Measurements from ENCODE around the gene ABAT. TPM values are rescaled to one million over a fixed set of nuclear protein-coding genes. Genes with fewer than 3 reads are reported as not detected.

Gene ABAT
- total and polyA plus RNA-seq, 4 donors, result 4.4 to 14.0 (median 7.1) TPM

GRCh38 chr16:8627456-8627855, 47.0 kb upstream of the ABAT start:
- Histone ChIP-seq H3K36me3 (ENCODE audit: control insufficient read depth in 4 of 4, insufficient read depth in 4 of 4, low read length in 4 of 4) (peaks cover 23 to 58% (median 48%) of the 10 kb centered on the region in 4 donors), H3K9ac (ENCODE audit: insufficient read depth in 1 of 2, low read length in 2 of 2) (no peak overlapping the region), H3K4me1 (ENCODE audit: control insufficient read depth in 5 of 5, insufficient read depth in 5 of 5, low read length in 5 of 5) (peaks cover 0 to 12% (median 5%) of the 10 kb centered on the region in 5 donors), H3K4me3 (no peak overlapping the region), H3K27me3 (ENCODE audit: control insufficient read depth in 3 of 3, insufficient read depth in 3 of 3, low read length in 2 of 3) (no peaks in the 10 kb centered on the region), H3K27ac (ENCODE audit: low read depth in 1 of 2, low read length in 1 of 2) (no peak overlapping the region), H3K9me3 (ENCODE audit: control insufficient read depth in 4 of 4, insufficient read depth in 3 of 4, low read length in 3 of 4) (no peaks in the 10 kb centered on the region)
- 83 to 95% methylated on average over 4 of the region's 4 CpGs for WGBS, 2 donors
- no peak for TF ChIP-seq CTCF (IDR thresholded peaks at IDR 0.05; ENCODE audit: control extremely low read depth, extremely low read depth)
- DNase-seq, result no peak
- no peak for ATAC-seq (ENCODE audit: insufficient read depth, low FRiP score)

DNA sequence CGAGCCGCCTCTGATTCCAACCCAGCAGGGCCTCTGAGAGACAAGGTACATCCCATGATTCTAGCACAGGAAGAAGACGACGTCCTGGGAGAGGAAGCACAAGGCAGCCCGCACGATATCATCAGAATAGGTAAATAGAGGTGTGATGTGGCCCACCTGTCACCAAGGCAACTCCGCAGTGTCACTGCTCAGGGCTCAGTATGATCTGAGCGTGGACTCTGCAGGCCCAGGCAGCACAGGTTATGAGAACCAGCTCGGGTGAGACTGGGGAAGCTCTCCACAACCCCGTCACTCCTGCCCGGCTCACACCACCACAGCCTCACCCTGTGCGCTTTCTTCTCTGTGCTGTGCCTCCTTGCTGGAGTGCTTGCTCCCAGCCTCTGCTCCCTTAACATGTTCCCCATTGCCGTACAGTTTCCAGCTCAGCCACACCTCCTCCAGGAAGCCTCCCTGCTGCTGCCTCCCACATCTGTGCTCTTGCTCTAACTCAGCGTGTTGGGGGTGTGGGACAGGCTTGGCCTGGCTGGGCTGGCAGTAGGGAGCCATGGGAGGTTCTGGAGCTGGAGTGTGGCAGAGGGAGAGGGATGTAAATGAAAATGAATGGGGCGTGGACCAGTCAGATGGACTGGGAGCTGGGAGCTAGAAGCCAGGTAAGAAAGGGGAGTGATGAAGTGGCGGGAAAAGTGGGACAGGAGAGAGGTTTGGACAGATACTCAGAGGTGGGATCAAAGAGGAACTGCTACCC, 45.3 kb upstream of the ABAT start:
- peaks cover 27 to 63% (median 55%) of the 10 kb centered on the region in 4 donors for H3K36me3 ChIP-seq (ENCODE audit: control insufficient read depth in 4 of 4, insufficient read depth in 4 of 4, low read length in 4 of 4)
- ATAC-seq (ENCODE audit: insufficient read depth, low FRiP score), result no peak
- no peak overlapping the region for H3K27ac ChIP-seq (ENCODE audit: low read depth in 1 of 2, low read length in 1 of 2)
- WGBS, 2 donors, result 96% methylated on average over 16 of the region's 16 CpGs
- H3K4me3 ChIP-seq, result no peak overlapping the region
- no peak for TF ChIP-seq CTCF (IDR thresholded peaks at IDR 0.05; ENCODE audit: control extremely low read depth, extremely low read depth)
- no peaks in the 10 kb centered on the region for H3K9me3 ChIP-seq (ENCODE audit: control insufficient read depth in 4 of 4, insufficient read depth in 3 of 4, low read length in 3 of 4)
- no peak overlapping the region for H3K9ac ChIP-seq (ENCODE audit: insufficient read depth in 1 of 2, low read length in 2 of 2)
- no peaks in the 10 kb centered on the region for H3K4me1 ChIP-seq (ENCODE audit: control insufficient read depth in 5 of 5, insufficient read depth in 5 of 5, low read length in 5 of 5)
- no peaks in the 10 kb centered on the region for H3K27me3 ChIP-seq (ENCODE audit: control insufficient read depth in 3 of 3, insufficient read depth in 3 of 3, low read length in 2 of 3)
- no peak for DNase-seq

- H3K4me1 ChIP-seq (ENCODE audit: control insufficient read depth in 5 of 5, insufficient read depth in 5 of 5, low read length in 5 of 5), result no peaks in the 10 kb centered on the region
- H3K27me3 ChIP-seq (ENCODE audit: control insufficient read depth in 3 of 3, insufficient read depth in 3 of 3, low read length in 2 of 3), result no peaks in the 10 kb centered on the region
- no peak overlapping the region for H3K9ac ChIP-seq (ENCODE audit: insufficient read depth in 1 of 2, low read length in 2 of 2)
- H3K27ac ChIP-seq (ENCODE audit: low read depth in 1 of 2, low read length in 1 of 2), result no peak overlapping the region
- ATAC-seq (ENCODE audit: insufficient read depth, low FRiP score) (no peak), DNase-seq (no peak)
- H3K9me3 ChIP-seq (ENCODE audit: control insufficient read depth in 4 of 4, insufficient read depth in 3 of 4, low read length in 3 of 4), result no peaks in the 10 kb centered on the region
- TF ChIP-seq CTCF (IDR thresholded peaks at IDR 0.05; ENCODE audit: control extremely low read depth, extremely low read depth), result no peak
- WGBS, 2 donors, result 90 to 91% methylated on average over 11 of the region's 11 CpGs
- no peak overlapping the region for H3K4me3 ChIP-seq
- H3K36me3 ChIP-seq (ENCODE audit: control insufficient read depth in 4 of 4, insufficient read depth in 4 of 4, low read length in 4 of 4), result peaks cover 31 to 70% (median 58%) of the 10 kb centered on the region in 4 donors
These were observed 44.0 kb upstream of the ABAT start for GRCh38 chr16:8630255-8630953.
